ENCODE data around the gene COL6A3.

Gene COL6A3

GRCh38 chr2:237289139-237289538 lies 124.8 kb downstream of the COL6A3 start:
- no peak for DNase-seq

- no peak for DNase-seq
These were observed 126.1 kb downstream of the COL6A3 start for GRCh38 chr2:237287872-237288271.

- DNase-seq = no peak
These were observed 130.6 kb downstream of the COL6A3 start for GRCh38 chr2:237283131-237283928.

GRCh38 chr2:237282568-237283128 lies 131.3 kb downstream of the COL6A3 start:
- DNase-seq = no peak

GRCh38 chr2:237281836-237282306 lies 132.1 kb downstream of the COL6A3 start:
- no peak for DNase-seq

- DNase-seq = no peak
These were observed 133.0 kb downstream of the COL6A3 start for GRCh38 chr2:237280939-237281338.

- DNase-seq = no peak
These were observed 133.7 kb downstream of the COL6A3 start for GRCh38 chr2:237280229-237280628.

- DNase-seq = no peak
These were observed 134.8 kb downstream of the COL6A3 start for GRCh38 chr2:237279012-237279768.

- DNase-seq = no peak
These were observed 135.4 kb downstream of the COL6A3 start for GRCh38 chr2:237278568-237278967.

- no peak for DNase-seq
These were observed 137.1 kb downstream of the COL6A3 start for GRCh38 chr2:237276716-237277490.
